SU-DHL-6 (cell line): ENCODE measurements around the gene CDK3.

Experiments
- H2AFZ ChIP-seq: fragments of 200-600 bp; sonication (generic); 2 replicates; pipeline ENCODE4 v1.6.1; 2014; ENCODE audit warnings: low read depth, mild to moderate bottlenecking, moderate library complexity, mixed read lengths, antibody characterized with exemption, low read length; ENCODE audit not compliant: severe bottlenecking
- H3F3A ChIP-seq: fragments of 200-600 bp; shearing (Covaris generic); 2 replicates; pipeline ENCODE4 v1.6.0; 2016; ENCODE audit warnings: antibody characterized with exemption, mild to moderate bottlenecking; ENCODE audit not compliant: insufficient read depth
- H3K27ac ChIP-seq: fragments of 200-600 bp; sonication (generic); 2 replicates; pipeline ENCODE4 v1.5.1; 2016; ENCODE audit warnings: low read depth, mild to moderate bottlenecking, low read length, moderate library complexity, mixed read lengths
- H3K27me3 ChIP-seq: fragments of 200-600 bp; sonication (generic), shearing (Covaris generic); 2 replicates; pipeline ENCODE4 v1.6.0; 2014; ENCODE audit warnings: mild to moderate bottlenecking, low read length
- H3K36me3 ChIP-seq: fragments of 200-600 bp; sonication (generic); 2 replicates; pipeline ENCODE4 v1.6.1; 2014; ENCODE audit warnings: mild to moderate bottlenecking, low read length, mixed read lengths
- H3K4me2 ChIP-seq: fragments of 300-600, 200-600 bp; shearing (Covaris generic), sonication (generic); 2 replicates; pipeline ENCODE4 v1.6.0; 2014; ENCODE audit warnings: low read length, low read depth, mild to moderate bottlenecking; ENCODE audit not compliant: poor library complexity, severe bottlenecking
- H3K4me3 ChIP-seq: fragments of 200-600 bp; sonication (generic); 2 replicates; pipeline ENCODE4 v1.5.1; 2014; ENCODE audit warnings: antibody characterized with exemption, low read length, mild to moderate bottlenecking, mixed read lengths; ENCODE audit not compliant: insufficient read depth, poor library complexity, severe bottlenecking
- H3K79me2 ChIP-seq: fragments of 200-600 bp; sonication (generic); 2 replicates; pipeline ENCODE4 v1.6.1; 2014; ENCODE audit warnings: mild to moderate bottlenecking, low read length, moderate library complexity; ENCODE audit not compliant: insufficient read depth
- H3K9ac ChIP-seq: fragments of 200-600 bp; sonication (generic); 2 replicates; pipeline ENCODE4 v1.7.0; 2014; ENCODE audit warnings: mild to moderate bottlenecking, low read length
- H3K9me2 ChIP-seq: fragments of 200-600 bp; sonication (generic); replicated peaks from 2 replicates; pipeline ENCODE4 v1.6.1; 2014; ENCODE audit warnings: low read length; ENCODE audit not compliant: insufficient read depth
- H3K9me3 ChIP-seq: fragments of 200-600 bp; sonication (generic); 2 replicates; pipeline ENCODE4 v1.6.1; 2014; ENCODE audit warnings: low read length, mixed read lengths; ENCODE audit not compliant: insufficient read depth
- H4K20me1 ChIP-seq: fragments of 200-600 bp; sonication (generic); 2 replicates; pipeline ENCODE4 v1.6.1; 2014; ENCODE audit warnings: low read depth, mild to moderate bottlenecking, antibody characterized with exemption, low read length, moderate library complexity, mixed read lengths
- EZH2phosphoT487 ChIP-seq: fragments of 200-600 bp; sonication (generic), shearing (Covaris generic); conservative IDR thresholded peaks from 2 replicates; pipeline ENCODE4 v1.6.1; 2018; ENCODE audit warnings: mild to moderate bottlenecking, antibody characterized with exemption, low read length, moderate library complexity, mixed read lengths
- TF ChIP-seq, protein P1 (sequence below): fragments of 200-600 bp; sonication (generic); IDR thresholded peaks from one replicate; pipeline ENCODE4 v1.5.1; 2017; ENCODE audit warnings: antibody characterized with exemption, mild to moderate bottlenecking, low read length, moderate library complexity; ENCODE audit not compliant: insufficient read depth, poor library complexity, severe bottlenecking

Gene CDK3

DNA sequence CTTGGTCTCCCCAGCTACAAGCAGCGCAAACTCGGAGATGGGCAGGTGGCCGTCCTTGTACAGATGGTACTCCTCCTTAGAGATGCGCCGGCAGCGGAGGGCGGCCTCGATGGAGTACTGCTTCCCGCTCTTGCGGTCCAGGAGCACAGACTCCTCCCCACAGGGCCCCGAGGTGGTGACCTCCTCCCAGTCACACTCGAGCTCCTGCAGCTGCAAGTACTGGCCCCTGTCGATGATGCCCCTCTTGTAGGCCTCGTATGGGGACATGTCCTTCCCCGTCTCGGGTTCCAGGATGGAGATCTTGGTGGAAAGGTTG, 7.2 kb downstream of the CDK3 start:
- Histone ChIP-seq H3K27ac (no peak overlapping the region), H3K4me3 (no peak overlapping the region), H3K9ac (no peak overlapping the region), H3K27me3 (no peaks in the 10 kb centered on the region), H4K20me1 (no peaks in the 10 kb centered on the region), H3K36me3 (no peaks in the 10 kb centered on the region), H3K79me2 (no peaks in the 10 kb centered on the region), H3F3A (no peaks in the 10 kb centered on the region), H2AFZ (no peak overlapping the region), H3K4me2 (no peak overlapping the region), H3K9me3 (no peaks in the 10 kb centered on the region), H3K9me2 (no peaks in the 10 kb centered on the region)
- no peak for TF ChIP-seq EZH2phosphoT487
- TF ChIP-seq, protein P1, sequence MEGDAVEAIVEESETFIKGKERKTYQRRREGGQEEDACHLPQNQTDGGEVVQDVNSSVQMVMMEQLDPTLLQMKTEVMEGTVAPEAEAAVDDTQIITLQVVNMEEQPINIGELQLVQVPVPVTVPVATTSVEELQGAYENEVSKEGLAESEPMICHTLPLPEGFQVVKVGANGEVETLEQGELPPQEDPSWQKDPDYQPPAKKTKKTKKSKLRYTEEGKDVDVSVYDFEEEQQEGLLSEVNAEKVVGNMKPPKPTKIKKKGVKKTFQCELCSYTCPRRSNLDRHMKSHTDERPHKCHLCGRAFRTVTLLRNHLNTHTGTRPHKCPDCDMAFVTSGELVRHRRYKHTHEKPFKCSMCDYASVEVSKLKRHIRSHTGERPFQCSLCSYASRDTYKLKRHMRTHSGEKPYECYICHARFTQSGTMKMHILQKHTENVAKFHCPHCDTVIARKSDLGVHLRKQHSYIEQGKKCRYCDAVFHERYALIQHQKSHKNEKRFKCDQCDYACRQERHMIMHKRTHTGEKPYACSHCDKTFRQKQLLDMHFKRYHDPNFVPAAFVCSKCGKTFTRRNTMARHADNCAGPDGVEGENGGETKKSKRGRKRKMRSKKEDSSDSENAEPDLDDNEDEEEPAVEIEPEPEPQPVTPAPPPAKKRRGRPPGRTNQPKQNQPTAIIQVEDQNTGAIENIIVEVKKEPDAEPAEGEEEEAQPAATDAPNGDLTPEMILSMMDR, result no peak

DNA sequence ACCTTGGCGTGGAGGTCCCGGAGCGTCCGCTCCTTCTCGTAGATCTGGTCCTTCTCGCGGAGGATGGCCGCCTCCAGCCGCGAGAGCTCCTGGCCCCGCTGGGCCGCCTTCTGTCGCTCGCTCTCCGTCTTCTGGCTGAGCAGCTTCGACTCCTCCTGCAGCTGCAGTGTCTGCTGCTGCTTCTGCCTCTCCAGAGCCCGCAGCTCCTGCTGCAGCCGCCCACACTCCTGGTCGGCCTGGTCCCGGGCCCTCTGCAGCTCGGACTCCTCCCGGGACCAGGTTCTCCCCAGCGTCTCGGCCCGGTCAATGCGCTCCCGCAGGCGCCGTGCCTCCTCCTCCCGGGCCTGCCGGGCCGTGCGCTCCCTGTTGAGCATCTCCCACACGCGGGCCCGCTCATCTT, 7.6 kb downstream of the CDK3 start:
- Histone ChIP-seq H3K9me3 (no peaks in the 10 kb centered on the region), H3K36me3 (no peaks in the 10 kb centered on the region), H3F3A (no peaks in the 10 kb centered on the region), H3K79me2 (no peaks in the 10 kb centered on the region), H4K20me1 (no peaks in the 10 kb centered on the region), H2AFZ (no peak overlapping the region), H3K9ac (no peak overlapping the region), H3K4me3 (no peak overlapping the region), H3K9me2 (no peaks in the 10 kb centered on the region), H3K27ac (no peak overlapping the region), H3K27me3 (no peaks in the 10 kb centered on the region), H3K4me2 (no peak overlapping the region)
- no peak for TF ChIP-seq EZH2phosphoT487
- TF ChIP-seq, protein P1, result no peak

DNA sequence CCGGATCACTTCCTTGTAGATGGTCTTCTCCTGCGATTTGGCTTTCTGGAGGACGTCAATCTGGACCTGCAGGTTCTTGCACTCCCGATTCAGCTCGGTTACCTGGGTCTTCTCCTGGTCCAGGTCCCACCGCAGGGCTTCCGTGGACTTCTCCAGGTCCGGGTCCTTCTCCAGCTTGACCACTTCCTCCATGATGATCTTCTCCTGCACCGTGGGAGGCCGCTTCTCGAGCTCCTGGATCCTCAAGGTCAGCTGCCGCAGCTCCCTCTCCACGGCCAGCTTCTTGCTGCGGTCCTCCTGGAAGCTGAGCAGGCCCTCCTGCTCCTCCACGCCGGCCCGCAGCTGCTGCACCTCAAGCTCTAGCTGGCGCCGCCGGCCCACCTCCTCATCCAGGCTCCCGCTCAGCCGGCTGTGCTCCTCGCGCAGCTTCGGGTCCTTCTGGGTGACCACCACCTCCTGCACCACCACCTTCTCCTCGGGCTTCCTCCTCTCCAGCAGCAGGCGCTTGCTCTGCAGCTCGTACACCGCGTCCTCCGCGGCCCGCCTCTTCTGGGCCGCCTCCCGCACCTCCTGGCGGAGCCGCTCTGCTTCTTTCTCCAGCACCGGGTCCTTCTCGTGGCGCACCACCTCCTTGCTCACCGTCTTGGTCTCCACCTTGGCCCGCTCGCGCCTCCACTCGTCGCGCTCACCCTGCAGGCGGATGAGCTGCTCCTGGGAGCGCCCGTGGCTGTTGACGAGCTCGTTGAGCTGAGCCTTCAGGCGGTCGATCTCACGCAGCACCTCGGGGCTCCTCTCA, 8.2 kb downstream of the CDK3 start:
- H2AFZ ChIP-seq, result no peak overlapping the region
- no peak overlapping the region for H3K9ac ChIP-seq
- H3K4me2 ChIP-seq, result no peak overlapping the region
- H3K9me2 ChIP-seq, result no peaks in the 10 kb centered on the region
- H3F3A ChIP-seq, result no peaks in the 10 kb centered on the region
- H4K20me1 ChIP-seq, result no peaks in the 10 kb centered on the region
- H3K4me3 ChIP-seq, result no peak overlapping the region
- no peaks in the 10 kb centered on the region for H3K27me3 ChIP-seq
- H3K27ac ChIP-seq, result no peak overlapping the region
- TF ChIP-seq EZH2phosphoT487, result no peak
- TF ChIP-seq, protein P1, result no peak
- no peaks in the 10 kb centered on the region for H3K79me2 ChIP-seq
- H3K9me3 ChIP-seq, result no peaks in the 10 kb centered on the region
- H3K36me3 ChIP-seq, result no peaks in the 10 kb centered on the region
